A673 (cell line): ENCODE measurements around the gene APELA.

Source experiments
- EZH2 ChIP-seq: fragments of 200-600 bp; sonication (generic); IDR thresholded peaks from 2 replicates; pipeline ENCODE4 v1.6.1; 2017; ENCODE audit warnings: borderline replicate concordance, low read depth, mild to moderate bottlenecking, mixed read lengths, antibody characterized with exemption, low read length; ENCODE audit not compliant: poor library complexity, severe bottlenecking
- TF ChIP-seq, protein P1 (sequence below): fragments of 300-800, 200-600 bp; sonication (generic); conservative IDR thresholded peaks from 2 replicates; pipeline ENCODE4 v1.5.1; 2017; ENCODE audit warnings: low read depth, mild to moderate bottlenecking, antibody characterized with exemption, low read length, moderate library complexity, mixed read lengths

DNA sequence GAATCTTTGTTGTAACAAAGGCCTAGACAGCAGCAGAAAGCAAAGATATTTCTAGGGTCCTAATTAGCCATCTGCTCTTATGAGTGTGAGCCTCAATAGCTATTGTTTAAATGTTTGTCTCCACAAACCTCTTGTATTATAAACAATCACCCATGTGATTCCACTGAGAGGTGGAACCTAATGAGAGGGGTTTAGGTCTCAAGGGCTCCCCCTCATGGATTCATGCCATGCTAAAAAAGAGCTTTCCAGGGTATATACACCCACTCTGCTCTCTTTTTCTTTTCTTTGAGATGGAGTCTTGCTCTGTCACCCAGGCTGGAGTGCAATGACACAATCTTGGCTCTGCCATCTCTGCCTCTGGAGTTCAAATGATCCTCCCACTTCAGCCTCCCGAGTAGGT, 58.4 kb downstream of the APELA start:
- TF ChIP-seq, protein P1, sequence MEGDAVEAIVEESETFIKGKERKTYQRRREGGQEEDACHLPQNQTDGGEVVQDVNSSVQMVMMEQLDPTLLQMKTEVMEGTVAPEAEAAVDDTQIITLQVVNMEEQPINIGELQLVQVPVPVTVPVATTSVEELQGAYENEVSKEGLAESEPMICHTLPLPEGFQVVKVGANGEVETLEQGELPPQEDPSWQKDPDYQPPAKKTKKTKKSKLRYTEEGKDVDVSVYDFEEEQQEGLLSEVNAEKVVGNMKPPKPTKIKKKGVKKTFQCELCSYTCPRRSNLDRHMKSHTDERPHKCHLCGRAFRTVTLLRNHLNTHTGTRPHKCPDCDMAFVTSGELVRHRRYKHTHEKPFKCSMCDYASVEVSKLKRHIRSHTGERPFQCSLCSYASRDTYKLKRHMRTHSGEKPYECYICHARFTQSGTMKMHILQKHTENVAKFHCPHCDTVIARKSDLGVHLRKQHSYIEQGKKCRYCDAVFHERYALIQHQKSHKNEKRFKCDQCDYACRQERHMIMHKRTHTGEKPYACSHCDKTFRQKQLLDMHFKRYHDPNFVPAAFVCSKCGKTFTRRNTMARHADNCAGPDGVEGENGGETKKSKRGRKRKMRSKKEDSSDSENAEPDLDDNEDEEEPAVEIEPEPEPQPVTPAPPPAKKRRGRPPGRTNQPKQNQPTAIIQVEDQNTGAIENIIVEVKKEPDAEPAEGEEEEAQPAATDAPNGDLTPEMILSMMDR, result peak; percentile 57
- no peak for TF ChIP-seq EZH2
